A673 (cell line): Measurements from ENCODE around the gene CNNM1.

ENCODE experiments used
- CTCF ChIP-seq: fragments of 300-800, 200-600 bp; sonication (generic); conservative IDR thresholded peaks from 2 replicates; pipeline ENCODE4 v1.5.1; 2017; ENCODE audit warnings: low read depth, mild to moderate bottlenecking, antibody characterized with exemption, low read length, moderate library complexity, mixed read lengths
- EZH2 ChIP-seq: fragments of 200-600 bp; sonication (generic); IDR thresholded peaks from 2 replicates; pipeline ENCODE4 v1.6.1; 2017; ENCODE audit warnings: borderline replicate concordance, low read depth, mild to moderate bottlenecking, mixed read lengths, antibody characterized with exemption, low read length; ENCODE audit not compliant: poor library complexity, severe bottlenecking

- TF ChIP-seq CTCF (no peak), EZH2 (no peak)
Measured at GRCh38 chr10:99347672-99348071, 18.5 kb downstream of the CNNM1 start.
